RWPE1 (cell line): ENCODE measurements around the gene CFAP65.
A peak's percentile ranks its signal among the peaks of the same experiment; 100 is the strongest.

Experiments
- CTCF ChIA-PET: fragments of 350-600 bp; sonication (Branson Sonifier 250); formaldehyde crosslinking; extraction: SDS; loops from one replicate; lab custom pipeline; 2021; lab: Yijun Ruan, JAX
- POLR2A ChIA-PET: fragments of 400-600 bp; formaldehyde crosslinking; extraction: SDS; loops from one replicate; lab custom pipeline; 2020; ENCODE audit warnings: antibody characterized with exemption; ENCODE audit not compliant: low non-redundant PET; lab: Yijun Ruan, JAX
- DNase-seq: peaks from one replicate; pipeline ENCODE4 v3.0.0; 2012; ENCODE audit warnings: low spot score
- H3K27ac ChIP-seq: fragments of 450-650 bp; 2 replicates; pipeline ENCODE4 v1.5.1; 2017
- CTCF ChIP-seq: fragments of 450-650 bp; conservative IDR thresholded peaks from 2 replicates; pipeline ENCODE4 v1.5.1; 2017; ENCODE audit warnings: low read depth, mild to moderate bottlenecking

The CFAP65 gene

GRCh38 chr2:218993345-218994315, 47.7 kb downstream of the CFAP65 start, which contains the start of gene CRYBA2:
Gene CRYBA2, minus strand, starts transcription at chr2:218993422. Its CDS starts 246 bp downstream, at chr2:218993176.
- no peak for DNase-seq
- CTCF ChIA-PET = interaction anchor here (0.6 to 7.7 kb wide), 9 partner anchors 9 to 347 kb away, joined by 3 to 53 read pairs (median 4); no protein-coding TSS in a partner anchor
- TF ChIP-seq CTCF = 0 out of 2 replicates have a peak, but pooled peaks have one; percentile 10
- H3K27ac ChIP-seq = no peak within 1 kb of the TSS
- POLR2A ChIA-PET = no interaction called here

- POLR2A ChIA-PET = no interaction called here
- no peak overlapping the region for H3K27ac ChIP-seq
- no peak for TF ChIP-seq CTCF
- no peak for DNase-seq
- CTCF ChIA-PET = interaction anchor here (0.6 to 7.7 kb wide), 4 partner anchors 13 to 348 kb away, joined by 3 to 53 read pairs (median 10); no protein-coding TSS in a partner anchor
Observed at GRCh38 chr2:218992703-218993344, 48.5 kb downstream of the CFAP65 start.

GRCh38 chr2:218992196-218992595, 49.1 kb downstream of the CFAP65 start:
- DNase-seq = no peak
- ChIA-PET CTCF (interaction anchor here (7.7 kb wide), 1 partner anchor 12 kb away, joined by 53 read pairs; no protein-coding TSS in a partner anchor), POLR2A (no interaction called here)
- no peak for TF ChIP-seq CTCF
- H3K27ac ChIP-seq = no peak overlapping the region

DNA sequence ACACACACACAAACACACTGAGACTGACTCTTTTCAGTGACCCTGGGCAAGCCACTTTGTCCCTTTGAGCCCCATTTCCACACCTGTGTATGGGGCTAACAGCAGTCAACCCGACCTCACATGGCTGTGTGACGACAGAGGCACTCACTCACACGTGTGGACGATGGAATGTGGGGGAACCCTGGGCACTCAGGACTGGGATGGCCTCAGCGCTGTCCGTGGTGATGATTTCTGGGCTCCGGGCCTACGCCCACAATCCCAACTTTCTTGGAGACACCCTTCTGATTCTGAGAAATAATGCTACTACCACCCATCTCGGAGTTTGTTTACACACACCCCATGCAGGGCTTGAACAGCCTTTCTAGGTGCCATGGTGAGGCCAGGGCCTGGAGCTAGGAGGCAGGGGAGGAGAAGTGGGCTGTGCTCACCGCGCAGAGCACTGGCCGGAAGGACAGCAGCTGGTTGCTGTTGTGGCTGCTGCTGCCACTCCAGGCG, 49.6 kb downstream of the CFAP65 start:
- no peak overlapping the region for H3K27ac ChIP-seq
- peak; percentile 52 for DNase-seq
- no peak for TF ChIP-seq CTCF
- ChIA-PET POLR2A (no interaction called here), CTCF (interaction anchor here (0.6 to 7.7 kb wide), 3 partner anchors 11 to 38 kb away, joined by 3 to 53 read pairs (median 5); no protein-coding TSS in a partner anchor)

GRCh38 chr2:218990612-218991011, 50.7 kb downstream of the CFAP65 start:
- CTCF ChIA-PET = interaction anchor here (0.6 to 7.7 kb wide), 3 partner anchors 10 to 128 kb away, joined by 3 to 53 read pairs (median 3); no protein-coding TSS in a partner anchor
- POLR2A ChIA-PET = no interaction called here
- no peak for TF ChIP-seq CTCF
- no peak for DNase-seq
- H3K27ac ChIP-seq = no peak overlapping the region

DNA sequence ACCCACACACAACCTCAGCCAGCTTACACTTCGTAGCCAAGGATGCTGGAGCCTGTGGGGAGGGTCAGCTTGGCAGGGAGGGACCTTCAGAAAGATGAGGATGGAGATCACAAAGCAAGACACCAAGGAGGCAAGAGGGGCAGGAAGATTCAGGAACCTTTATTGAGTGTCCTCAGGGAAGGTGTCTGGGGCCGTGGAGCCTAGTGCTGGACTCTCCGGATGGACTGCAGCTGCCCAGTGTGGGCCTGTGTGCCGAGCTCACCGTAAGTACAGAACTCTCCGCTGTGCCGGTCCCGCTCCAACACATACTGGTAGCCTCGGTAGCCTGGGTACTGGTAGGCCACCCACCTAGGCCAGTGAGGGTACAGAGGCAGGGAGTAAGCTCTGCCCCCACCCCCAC, 51.3 kb downstream of the CFAP65 start:
- CTCF ChIA-PET = interaction anchor here (0.7 to 7.7 kb wide), 2 partner anchors 10 to 12 kb away, joined by 3 to 53 read pairs; no protein-coding TSS in a partner anchor
- no peak overlapping the region for H3K27ac ChIP-seq
- POLR2A ChIA-PET = no interaction called here
- TF ChIP-seq CTCF = no peak
- DNase-seq = no peak
